GM19438 (cell line): Measurements from ENCODE around the gene RPAP3.

Experiments
- ATAC-seq: cut with Tn5 transposase; IDR thresholded peaks from one replicate; pipeline ENCODE4 v1.9.1; 2021; ENCODE audit warnings: low read depth; ENCODE audit not compliant: unreplicated experiment

RPAP3 gene

DNA sequence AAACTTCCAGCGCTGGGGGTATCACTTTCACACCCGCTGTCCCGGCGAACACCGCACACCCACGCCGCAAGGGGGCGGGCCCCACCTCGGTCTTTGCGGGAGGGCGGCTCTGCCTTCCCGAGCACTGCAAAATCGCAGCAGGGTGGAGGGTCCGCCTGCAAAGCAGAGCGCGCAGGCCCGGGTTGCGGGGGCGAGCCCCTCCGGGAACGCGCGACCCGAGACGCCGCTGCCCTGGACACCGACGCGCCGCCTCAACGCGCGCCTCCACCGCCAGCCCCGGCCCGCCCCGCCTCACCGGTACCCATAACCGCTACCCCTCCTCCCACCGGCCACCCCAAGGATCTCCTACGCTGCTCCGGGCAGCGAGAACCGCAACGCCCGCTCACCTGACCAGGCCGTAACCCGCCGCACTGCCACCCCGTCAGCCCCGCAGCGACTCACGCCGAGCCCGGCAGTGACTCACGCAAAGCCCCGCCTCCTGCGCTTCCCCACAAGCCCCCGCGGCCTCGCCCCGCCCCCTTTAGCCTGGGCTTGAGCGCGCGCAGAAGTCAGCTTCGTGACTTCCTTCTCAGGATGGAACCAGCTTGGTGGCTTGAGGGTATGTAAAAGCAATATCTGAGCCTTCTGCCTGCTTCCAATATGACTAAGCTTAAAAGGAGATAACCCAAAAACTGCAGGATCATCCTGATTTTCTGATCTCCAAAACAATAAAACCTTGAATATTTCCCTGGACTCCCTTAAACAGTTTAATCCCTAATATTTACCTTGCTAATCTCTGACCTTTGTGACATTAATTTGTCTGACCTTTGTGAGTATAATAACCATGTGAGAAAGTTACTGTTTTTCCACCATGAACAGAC, at the start of gene RPAP3:
TSS of gene RPAP3 (minus strand) at position 465 of the 860 bp plus-strand sequence. CDS start 3,190 bp downstream, outside the sequence.
- peak; percentile 84 for ATAC-seq

DNA sequence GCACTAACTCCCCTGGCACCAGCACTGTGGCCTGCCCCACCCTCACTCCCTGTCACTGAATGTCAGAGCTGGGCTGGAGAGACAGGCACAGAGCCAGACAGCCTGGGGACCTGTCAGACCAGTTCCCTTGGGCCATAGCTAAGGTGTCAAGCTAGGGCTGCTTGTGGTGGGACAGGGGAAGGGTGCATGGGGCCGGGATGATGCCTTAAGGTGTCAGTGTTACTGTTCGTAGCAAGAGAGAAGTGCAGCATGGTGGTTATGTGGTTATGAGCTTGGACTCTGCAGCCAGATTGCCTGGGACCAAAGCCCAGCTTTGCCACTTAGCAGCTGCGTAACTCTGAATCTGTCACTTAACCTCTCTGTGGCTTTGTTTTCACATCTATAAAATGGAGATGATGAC, 49.1 kb upstream of the RPAP3 start:
- peak; percentile 16 for ATAC-seq

DNA sequence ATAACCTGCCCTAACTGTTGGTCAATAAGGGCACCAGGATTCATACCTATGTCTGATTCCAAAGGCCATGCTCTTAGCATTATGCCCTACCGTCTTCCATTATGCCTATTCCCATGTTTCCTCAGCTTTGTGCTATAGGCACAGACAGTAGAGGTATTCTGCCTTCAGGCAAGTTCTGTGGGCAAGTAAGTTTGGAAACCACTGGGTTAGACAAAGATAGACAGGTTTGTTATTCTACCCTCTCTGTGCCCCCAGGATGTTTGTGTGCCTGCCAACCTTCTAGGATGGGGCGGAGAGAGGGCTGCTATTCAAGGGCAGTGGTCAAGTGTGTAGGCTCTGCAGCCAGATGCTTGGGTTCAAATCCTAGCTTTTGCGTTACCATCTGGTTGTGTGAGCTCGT, 48.3 kb upstream of the RPAP3 start:
- ATAC-seq, result no peak

DNA sequence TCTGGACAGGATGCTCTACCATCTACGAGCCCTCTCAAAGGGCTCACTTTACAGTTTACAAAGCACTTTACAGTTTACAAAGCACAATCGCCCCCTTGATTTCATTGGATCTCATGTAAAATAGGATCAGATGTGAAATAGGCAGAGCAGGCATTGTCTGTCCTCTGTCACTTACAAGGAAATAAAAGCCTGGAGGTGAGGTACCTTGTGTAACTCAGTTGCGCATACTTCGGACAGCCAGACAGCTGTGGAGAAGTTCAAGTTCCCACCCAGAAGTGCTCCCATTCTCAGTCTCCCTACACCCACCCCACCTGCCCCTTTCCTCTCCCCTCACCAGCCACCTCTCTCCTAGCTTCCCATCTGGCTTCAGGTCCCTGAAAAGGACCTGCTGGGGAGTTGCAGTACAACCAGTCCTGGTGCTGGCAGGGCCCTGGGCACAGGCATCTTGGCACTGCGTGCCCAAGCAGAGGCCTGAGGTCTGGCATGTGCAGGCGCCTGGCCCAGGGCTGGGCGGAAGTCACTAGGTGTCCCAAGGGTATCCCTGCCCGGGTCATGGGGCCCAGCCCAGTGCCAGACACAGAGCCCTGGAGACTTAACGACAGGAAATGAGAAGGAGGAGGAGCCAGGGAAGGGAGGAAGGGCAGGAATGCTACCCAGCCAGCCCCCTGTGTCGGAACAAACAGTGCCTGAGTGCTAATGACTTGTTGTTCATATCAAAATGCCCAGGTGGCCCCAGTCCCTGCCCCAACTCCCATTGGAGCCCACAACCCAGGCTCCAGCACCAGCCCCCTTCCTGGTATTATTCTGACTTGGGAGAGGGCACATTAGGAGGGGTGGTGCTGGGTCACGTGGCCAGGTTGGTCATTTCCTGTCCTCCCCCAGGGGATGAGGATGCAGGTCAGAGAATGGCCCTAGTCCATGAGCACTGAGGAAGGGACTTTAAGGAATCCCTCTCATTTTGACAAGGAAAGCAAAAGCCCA, 47.5 kb upstream of the RPAP3 start:
- ATAC-seq, result no peak

DNA sequence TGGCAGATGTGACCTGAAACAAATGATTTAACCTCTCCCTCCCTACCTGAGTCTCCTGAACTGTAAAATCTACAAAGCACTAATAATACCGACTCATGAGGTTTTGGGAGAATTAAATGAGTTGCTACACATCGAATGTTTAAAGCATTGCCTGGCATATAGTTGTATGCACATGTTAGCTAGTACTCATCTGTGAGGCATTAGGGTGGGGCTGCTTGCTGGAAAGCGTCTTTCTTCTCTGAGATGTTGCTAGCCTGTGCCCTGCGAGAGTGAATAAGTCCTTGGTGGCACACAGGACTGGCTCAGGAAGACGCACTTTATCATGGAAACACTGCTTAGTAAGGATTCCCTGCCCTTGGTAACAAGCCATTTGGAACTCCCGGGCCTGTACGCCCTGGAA, 46.7 kb upstream of the RPAP3 start:
- ATAC-seq, result no peak

- no peak for ATAC-seq
These were observed 46.3 kb upstream of the RPAP3 start for GRCh38 chr12:47752121-47752520.

GRCh38 chr12:47751561-47751960, 45.7 kb upstream of the RPAP3 start:
- no peak for ATAC-seq

DNA sequence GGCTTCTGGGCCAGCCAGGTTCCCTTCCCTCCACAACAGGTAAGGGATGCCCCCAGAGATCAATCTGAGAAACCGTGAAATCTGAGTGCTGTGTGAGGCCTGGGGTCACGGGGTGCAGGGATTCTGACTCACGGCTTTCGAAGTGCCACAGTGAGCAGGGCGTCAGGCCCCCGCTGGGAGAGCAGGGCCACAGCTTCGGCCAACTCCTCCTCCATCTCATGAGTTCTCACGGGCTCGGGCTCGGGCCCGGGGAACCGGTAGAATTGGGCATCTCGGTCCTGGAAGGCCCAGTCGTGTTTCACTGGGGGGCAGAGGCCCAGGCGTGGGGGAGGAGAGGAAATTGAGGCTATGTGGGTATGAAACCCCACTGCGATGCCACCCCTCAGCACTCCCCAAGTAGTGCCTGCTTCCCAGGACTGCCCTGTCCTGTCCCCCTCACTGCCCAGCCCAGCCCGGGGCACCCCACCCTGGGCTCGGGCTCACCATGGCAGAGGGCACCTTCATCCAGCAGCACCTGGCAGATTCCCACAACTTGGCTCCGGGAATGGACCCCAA, 45.2 kb upstream of the RPAP3 start:
- no peak for ATAC-seq

- no peak for ATAC-seq
These were observed 44.5 kb upstream of the RPAP3 start for GRCh38 chr12:47750229-47750798.

DNA sequence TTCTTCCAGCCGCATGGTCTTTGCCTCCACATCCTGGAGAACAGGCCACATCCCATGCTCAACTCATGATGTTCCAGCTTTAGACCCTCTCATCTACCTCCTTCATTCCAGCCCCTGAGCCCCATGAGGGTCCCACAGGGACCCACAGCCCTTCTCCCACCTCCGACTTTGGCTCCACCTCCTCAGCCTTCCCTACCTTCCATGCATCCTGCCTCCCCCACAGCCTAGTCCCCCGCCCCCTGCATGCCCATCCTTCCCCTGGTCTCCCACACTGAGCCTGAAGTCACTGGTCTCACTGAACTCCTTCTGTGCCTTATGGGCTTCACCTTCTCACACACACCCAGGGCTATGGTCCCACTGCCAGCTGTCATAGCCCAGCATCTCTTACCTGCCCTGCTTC, 43.1 kb upstream of the RPAP3 start:
- ATAC-seq, result no peak

GRCh38 chr12:47748507-47748828, 42.6 kb upstream of the RPAP3 start:
- no peak for ATAC-seq

DNA sequence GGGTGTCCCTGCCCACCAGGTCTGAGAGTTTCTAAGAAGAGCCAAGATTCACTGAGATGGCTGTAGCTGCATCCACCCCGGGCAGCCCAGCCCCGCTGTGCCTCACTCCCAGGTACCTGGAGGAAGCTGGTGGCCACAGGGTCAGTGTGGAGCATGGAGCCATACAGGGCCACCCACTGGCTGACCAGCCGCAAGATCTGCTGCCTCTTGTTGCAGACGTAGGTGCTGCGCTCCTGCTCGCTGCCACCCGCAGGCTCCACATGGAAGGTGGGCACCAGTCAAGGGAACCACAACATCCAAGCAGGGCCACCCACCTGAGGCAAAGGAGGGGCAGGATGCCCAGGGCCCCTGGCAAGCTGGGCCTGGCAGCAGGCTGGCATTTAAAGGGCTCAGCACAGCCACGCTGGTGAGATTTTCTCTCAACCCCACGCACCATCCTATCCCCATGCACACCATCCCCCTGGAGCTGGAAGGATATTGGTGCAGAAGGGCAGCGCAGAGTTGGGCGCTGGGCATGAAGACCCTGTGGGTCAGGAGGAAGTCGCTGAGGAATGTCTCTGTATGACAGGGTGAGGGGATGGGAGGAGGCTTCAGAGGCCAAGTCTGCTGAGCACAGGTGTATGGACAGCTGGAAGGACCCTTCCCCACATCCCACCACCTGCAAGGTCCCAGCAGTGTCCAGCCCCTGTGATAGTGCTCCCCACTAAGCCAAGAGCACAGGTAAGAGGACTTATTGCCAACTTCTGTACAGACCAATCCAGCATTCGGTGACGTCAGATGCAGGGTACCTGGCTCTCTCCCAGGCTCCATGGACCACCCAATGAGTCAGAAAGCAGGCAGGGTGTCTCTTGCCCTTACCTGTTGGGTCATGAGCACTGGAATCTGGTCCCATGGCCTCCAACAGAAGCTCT, 42.0 kb upstream of the RPAP3 start:
- no peak for ATAC-seq

- no peak for ATAC-seq
These were observed 41.3 kb upstream of the RPAP3 start for GRCh38 chr12:47747126-47747525.

GRCh38 chr12:47746523-47746922, 40.7 kb upstream of the RPAP3 start:
- no peak for ATAC-seq

GRCh38 chr12:47746073-47746472, 40.2 kb upstream of the RPAP3 start:
- ATAC-seq, result no peak

DNA sequence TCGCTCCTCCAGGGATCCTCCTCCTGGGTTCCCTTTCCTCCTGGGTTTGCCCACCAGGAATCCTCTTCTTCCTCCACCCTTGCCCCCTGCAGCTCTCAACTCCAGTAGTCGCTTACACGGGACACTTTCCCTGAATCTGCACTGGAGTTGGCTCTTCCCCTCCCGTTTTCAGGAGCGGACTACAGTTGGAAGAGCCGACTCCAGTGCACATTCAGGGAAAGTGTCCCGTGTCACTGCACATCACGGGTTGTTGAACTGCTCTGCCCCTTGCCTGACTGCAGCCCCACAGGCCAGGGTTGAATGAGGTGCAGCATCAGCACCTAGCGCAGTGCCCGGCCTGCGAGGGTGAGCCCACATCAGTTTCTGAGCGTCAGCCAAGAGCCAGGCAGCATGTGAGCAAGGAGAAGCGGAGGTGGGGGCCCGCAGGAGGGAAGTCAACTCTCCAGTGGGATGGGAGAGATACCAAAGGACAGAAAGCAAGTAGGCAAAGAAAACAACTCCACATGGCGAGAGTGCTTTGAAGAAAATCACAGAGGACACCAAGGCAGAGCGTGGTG, 39.7 kb upstream of the RPAP3 start:
- ATAC-seq, result no peak

GRCh38 chr12:47744778-47745436, 39.1 kb upstream of the RPAP3 start:
- no peak for ATAC-seq

GRCh38 chr12:47744005-47744651, 38.3 kb upstream of the RPAP3 start:
- no peak for ATAC-seq
